DOHH2 (cell line): ENCODE data around the gene OR2AP1.
"Not testable (repeated sequence)": the region's sequence is repeated elsewhere in the genome, so short reads cannot be mapped to it uniquely, and the experiment has no call there.

Experiments
- H3F3A ChIP-seq: fragments of 200-600 bp; sonication (generic), shearing (Covaris generic); 2 replicates; pipeline ENCODE4 v1.6.0; 2016; ENCODE audit warnings: antibody characterized with exemption, mild to moderate bottlenecking; ENCODE audit not compliant: control insufficient read depth, insufficient read depth
- H3K27ac ChIP-seq: fragments of 200-600 bp; sonication (generic); 2 replicates; pipeline ENCODE4 v1.5.1; 2014; ENCODE audit warnings: low read depth, mild to moderate bottlenecking, low read length, moderate library complexity
- H3K27me3 ChIP-seq: fragments of 200-600 bp; sonication (generic); 2 replicates; pipeline ENCODE4 v1.6.1; 2014; ENCODE audit warnings: mild to moderate bottlenecking, low read length, mixed read lengths; ENCODE audit not compliant: control insufficient read depth
- H3K36me3 ChIP-seq: fragments of 200-600 bp; sonication (generic); 2 replicates; pipeline ENCODE4 v1.6.1; 2014; ENCODE audit warnings: mild to moderate bottlenecking, low read length, moderate library complexity, mixed read lengths; ENCODE audit not compliant: control insufficient read depth
- H3K4me1 ChIP-seq: fragments of 200-600 bp; sonication (generic); 2 replicates; pipeline ENCODE4 v1.6.1; 2014; ENCODE audit warnings: mild to moderate bottlenecking, low read length, mixed read lengths; ENCODE audit not compliant: control insufficient read depth
- H3K4me2 ChIP-seq: fragments of 200-600 bp; sonication (generic); 2 replicates; pipeline ENCODE4 v1.6.0; 2014; ENCODE audit warnings: mild to moderate bottlenecking, low read length, moderate library complexity
- H3K4me3 ChIP-seq: fragments of 200-600 bp; sonication (generic); 2 replicates; pipeline ENCODE4 v1.5.1; 2014; ENCODE audit warnings: mild to moderate bottlenecking, low read length, mixed read lengths
- H3K79me2 ChIP-seq: fragments of 200-600 bp; sonication (generic); 2 replicates; pipeline ENCODE4 v1.6.1; 2014; ENCODE audit warnings: mild to moderate bottlenecking, low read length, mixed read lengths; ENCODE audit not compliant: control insufficient read depth
- H3K9me2 ChIP-seq: fragments of 200-600 bp; sonication (generic); replicated peaks from 2 replicates; pipeline ENCODE4 v1.6.1; 2014; ENCODE audit warnings: mild to moderate bottlenecking, low read length, mixed read lengths; ENCODE audit not compliant: control insufficient read depth
- H3K9me3 ChIP-seq: fragments of 200-600 bp; sonication (generic); 2 replicates; pipeline ENCODE4 v1.6.1; 2014; ENCODE audit warnings: antibody characterized with exemption, low read length, mixed read lengths; ENCODE audit not compliant: control insufficient read depth, insufficient read depth
- H4K20me1 ChIP-seq: fragments of 200-600 bp; sonication (generic); 2 replicates; pipeline ENCODE4 v1.6.0; 2014; ENCODE audit warnings: low read depth, mild to moderate bottlenecking, antibody characterized with exemption, low read length, moderate library complexity; ENCODE audit not compliant: control insufficient read depth, insufficient read depth
- EZH2phosphoT487 ChIP-seq: fragments of 200-600 bp; sonication (generic); IDR thresholded peaks from 2 replicates; pipeline ENCODE4 v1.6.1; 2017; ENCODE audit warnings: borderline replicate concordance, mild to moderate bottlenecking, antibody characterized with exemption, low read length, moderate library complexity, mixed read lengths
- TF ChIP-seq, protein P1 (sequence below): fragments of 200-600 bp; sonication (generic); IDR thresholded peaks from one replicate; pipeline ENCODE4 v1.5.1; 2014; ENCODE audit warnings: antibody characterized with exemption, mild to moderate bottlenecking, low read depth, low read length; ENCODE audit not compliant: poor library complexity, severe bottlenecking

OR2AP1 gene

DNA sequence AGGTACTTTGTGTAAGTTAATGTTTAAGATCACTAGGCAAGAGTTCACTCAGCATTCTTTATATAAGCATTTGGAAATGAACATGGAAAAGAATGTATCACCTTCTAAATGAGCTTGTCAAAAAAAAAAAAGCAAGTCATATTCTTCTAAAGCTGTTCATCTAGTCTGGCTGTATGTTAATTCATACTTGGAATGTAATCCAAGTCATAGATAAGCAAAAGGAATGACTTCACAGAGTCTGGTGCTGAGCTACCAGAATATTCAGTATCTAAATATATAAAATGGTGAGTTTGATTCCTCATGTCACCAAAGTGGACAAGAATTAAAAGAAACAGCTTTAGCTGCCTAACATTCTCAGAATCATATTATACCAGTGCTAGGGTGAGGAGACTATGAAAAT lies 18.0 kb upstream of the OR2AP1 start:
- no peaks in the 10 kb centered on the region for H3K79me2 ChIP-seq
- H3K27ac ChIP-seq: no peak overlapping the region
- peaks cover 4% of the 10 kb centered on the region; the same call in 1 of the 2 replicates for H3K9me3 ChIP-seq
- H3K4me2 ChIP-seq: no peak overlapping the region
- no peaks in the 10 kb centered on the region for H3K9me2 ChIP-seq
- H3K4me3 ChIP-seq: no peak overlapping the region
- no peaks in the 10 kb centered on the region for H3F3A ChIP-seq
- H3K4me1 ChIP-seq: no peaks in the 10 kb centered on the region; the same call in 1 of the 2 replicates
- no peaks in the 10 kb centered on the region for H4K20me1 ChIP-seq
- TF ChIP-seq, protein P1, sequence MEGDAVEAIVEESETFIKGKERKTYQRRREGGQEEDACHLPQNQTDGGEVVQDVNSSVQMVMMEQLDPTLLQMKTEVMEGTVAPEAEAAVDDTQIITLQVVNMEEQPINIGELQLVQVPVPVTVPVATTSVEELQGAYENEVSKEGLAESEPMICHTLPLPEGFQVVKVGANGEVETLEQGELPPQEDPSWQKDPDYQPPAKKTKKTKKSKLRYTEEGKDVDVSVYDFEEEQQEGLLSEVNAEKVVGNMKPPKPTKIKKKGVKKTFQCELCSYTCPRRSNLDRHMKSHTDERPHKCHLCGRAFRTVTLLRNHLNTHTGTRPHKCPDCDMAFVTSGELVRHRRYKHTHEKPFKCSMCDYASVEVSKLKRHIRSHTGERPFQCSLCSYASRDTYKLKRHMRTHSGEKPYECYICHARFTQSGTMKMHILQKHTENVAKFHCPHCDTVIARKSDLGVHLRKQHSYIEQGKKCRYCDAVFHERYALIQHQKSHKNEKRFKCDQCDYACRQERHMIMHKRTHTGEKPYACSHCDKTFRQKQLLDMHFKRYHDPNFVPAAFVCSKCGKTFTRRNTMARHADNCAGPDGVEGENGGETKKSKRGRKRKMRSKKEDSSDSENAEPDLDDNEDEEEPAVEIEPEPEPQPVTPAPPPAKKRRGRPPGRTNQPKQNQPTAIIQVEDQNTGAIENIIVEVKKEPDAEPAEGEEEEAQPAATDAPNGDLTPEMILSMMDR: no peak
- no peak for TF ChIP-seq EZH2phosphoT487
- no peaks in the 10 kb centered on the region for H3K36me3 ChIP-seq
- H3K27me3 ChIP-seq: no peaks in the 10 kb centered on the region

DNA sequence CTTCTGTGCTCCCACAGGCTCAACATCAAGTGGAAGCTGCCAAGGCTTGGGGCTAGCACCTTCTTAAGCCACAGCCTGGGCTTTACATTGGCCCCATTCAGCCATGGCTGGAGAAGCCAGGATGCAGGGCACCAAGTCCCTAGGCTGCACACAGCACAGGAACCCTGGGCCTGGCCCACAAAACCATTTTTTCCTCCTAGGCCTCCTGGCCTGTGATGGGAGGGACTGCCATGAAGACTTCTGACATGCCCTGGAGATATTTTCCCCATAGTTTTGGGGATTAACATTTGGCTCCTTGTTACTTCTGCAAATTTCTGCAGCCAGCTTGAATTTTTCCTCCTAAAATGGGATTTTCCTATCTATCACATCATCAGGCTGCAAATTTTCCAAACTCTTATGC lies 2.2 kb upstream of the OR2AP1 start:
- H3K9me2 ChIP-seq, H3K27ac ChIP-seq, H3K4me2 ChIP-seq, H3K36me3 ChIP-seq, H3K9me3 ChIP-seq, H4K20me1 ChIP-seq, H3K79me2 ChIP-seq, H3K4me1 ChIP-seq, H3K4me3 ChIP-seq, H3K27me3 ChIP-seq, H3F3A ChIP-seq: not testable (repeated sequence)

DNA sequence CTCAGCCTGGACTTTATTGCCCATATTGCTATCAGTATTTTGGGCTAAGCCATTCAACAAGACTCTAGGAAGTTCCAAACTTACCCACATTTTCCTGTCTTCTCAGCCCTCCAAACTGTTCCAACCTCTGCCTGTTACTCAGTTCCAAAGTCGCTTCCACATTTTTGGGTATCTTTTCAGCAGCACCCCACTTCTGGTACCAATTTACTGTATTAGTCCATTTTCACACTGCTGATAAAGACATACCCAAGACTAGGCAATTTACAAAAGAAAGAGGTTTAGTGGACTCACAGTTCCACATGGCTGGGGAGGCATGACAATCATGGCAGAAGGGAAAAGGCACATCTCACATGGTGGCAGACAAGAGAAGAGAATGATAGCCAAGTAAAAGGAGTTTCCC lies 1.6 kb upstream of the OR2AP1 start:
- not testable (repeated sequence) for H3K79me2 ChIP-seq, H3K27ac ChIP-seq, H3F3A ChIP-seq, H3K4me3 ChIP-seq, H3K27me3 ChIP-seq, H3K36me3 ChIP-seq, H4K20me1 ChIP-seq, H3K9me2 ChIP-seq, H3K4me2 ChIP-seq, H3K4me1 ChIP-seq, H3K9me3 ChIP-seq

DNA sequence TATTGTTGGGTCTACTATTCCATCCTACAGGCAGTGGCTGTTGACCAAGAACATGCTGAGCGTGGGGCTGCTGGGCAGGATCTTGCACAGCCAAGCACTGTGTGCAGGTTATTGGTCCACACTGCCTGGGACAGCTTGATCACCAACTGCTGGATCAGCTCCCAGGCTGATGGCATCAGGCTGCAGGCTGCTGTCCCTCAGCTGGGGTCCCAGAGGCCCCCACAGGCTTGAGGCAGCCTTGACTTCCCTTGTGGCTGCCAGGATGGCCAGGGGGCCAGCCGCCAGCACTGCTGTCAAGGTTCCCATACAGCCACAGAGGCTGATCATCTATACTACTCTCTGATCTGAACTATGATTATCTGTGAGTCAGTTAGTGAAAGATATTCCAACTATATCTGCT lies 9.8 kb downstream of the OR2AP1 start:
- peaks cover 3% of the 10 kb centered on the region; the same call in 1 of the 2 replicates for H3K9me3 ChIP-seq

More for the DNA sequence above, 9.8 kb downstream of the OR2AP1 start:
- no peak overlapping the region for H3K4me3 ChIP-seq
- H3K27ac ChIP-seq: no peak overlapping the region
- H3K4me1 ChIP-seq: no peaks in the 10 kb centered on the region
- H3K36me3 ChIP-seq: no peaks in the 10 kb centered on the region
- H3K79me2 ChIP-seq: no peaks in the 10 kb centered on the region
- TF ChIP-seq, protein P1: no peak
- no peak for TF ChIP-seq EZH2phosphoT487
- no peaks in the 10 kb centered on the region for H3F3A ChIP-seq
- 0 out of 2 replicates have a peak, but pooled peaks cover 2% of the 10 kb centered on the region for H3K9me2 ChIP-seq
- H3K4me2 ChIP-seq: no peak overlapping the region
- no peaks in the 10 kb centered on the region for H4K20me1 ChIP-seq
- no peaks in the 10 kb centered on the region for H3K27me3 ChIP-seq
